ENCODE results near the gene CDH4.

- TF ChIP-seq CTCF (conservative IDR thresholded peaks at IDR 0.05), result no peak
- TF ChIP-seq EZH2 (IDR thresholded peaks at IDR 0.05; ENCODE audit: low read depth), result no peak
Measured at GRCh38 chr20:61364147-61364546, 112.1 kb downstream of the CDH4 start.
